Astrocyte (in vitro differentiated cells and primary cell): Measurements from ENCODE around the gene FOXJ1. TPM values are rescaled to one million over a fixed set of nuclear protein-coding genes. Genes with fewer than 3 reads are reported as not detected.

Experiments used
- DNase-seq: peaks from one replicate; pipeline ENCODE4 v3.0.0-alpha.2; 2010; ENCODE audit warnings: low read depth
- FAIRE-seq: peaks from 2 replicates; lab custom pipeline; 2011; peaks lifted over from hg19 to GRCh38; lab: Jason Lieb, UNC
- H2AFZ ChIP-seq: 2 replicates; pipeline ENCODE4 v1.6.0; 2012; ENCODE audit warnings: low read depth, low read length, inconsistent platforms
- H3K27ac ChIP-seq: 2 replicates; pipeline ENCODE4 v1.5.1; 2011; ENCODE audit warnings: low read depth, low read length, inconsistent platforms
- H3K27me3 ChIP-seq: 2 replicates; pipeline ENCODE4 v1.6.0; 2011; ENCODE audit warnings: low read length, inconsistent platforms; ENCODE audit not compliant: insufficient read depth
- H3K36me3 ChIP-seq: 2 replicates; pipeline ENCODE4 v1.5.1; 2011; ENCODE audit warnings: low read length, inconsistent platforms; ENCODE audit not compliant: insufficient read depth
- H3K4me1 ChIP-seq: 2 replicates; pipeline ENCODE4 v1.5.1; 2011; ENCODE audit warnings: low read length, inconsistent platforms; ENCODE audit not compliant: insufficient read depth
- H3K4me2 ChIP-seq: 2 replicates; pipeline ENCODE4 v1.6.0; 2012; ENCODE audit warnings: low read length, inconsistent platforms
- H3K4me3 ChIP-seq: 2 replicates; pipeline ENCODE4 v1.5.1; 2011; ENCODE audit warnings: low read depth, mild to moderate bottlenecking, low read length, inconsistent platforms; ENCODE audit not compliant: insufficient read depth
- H3K79me2 ChIP-seq: 2 replicates; pipeline ENCODE4 v1.6.0; 2012; ENCODE audit warnings: mild to moderate bottlenecking, low read length, inconsistent platforms; ENCODE audit not compliant: insufficient read depth
- H3K9ac ChIP-seq: 2 replicates; pipeline ENCODE4 v1.6.0; 2012; ENCODE audit warnings: mild to moderate bottlenecking, low read length, inconsistent platforms
- H3K9me3 ChIP-seq: 2 replicates; pipeline ENCODE4 v1.5.1; 2012; ENCODE audit warnings: low read depth, mild to moderate bottlenecking, low read length, inconsistent platforms; ENCODE audit not compliant: insufficient read depth
- H4K20me1 ChIP-seq: 2 replicates; pipeline ENCODE4 v1.6.0; 2012; ENCODE audit warnings: low read length, inconsistent platforms; ENCODE audit not compliant: insufficient read depth
- H3K27ac Mint-ChIP-seq: one replicate; pipeline ENCODE4 v1.8.0; 2021; ENCODE audit warnings: mild to moderate bottlenecking, mixed read lengths; ENCODE audit not compliant: unreplicated experiment
- H3K27me3 Mint-ChIP-seq: one replicate; pipeline ENCODE4 v1.8.0; 2021; ENCODE audit warnings: low read depth, mixed read lengths; ENCODE audit not compliant: unreplicated experiment
- H3K36me3 Mint-ChIP-seq: one replicate; pipeline ENCODE4 v1.8.0; 2021; ENCODE audit warnings: low read depth, mixed read lengths; ENCODE audit not compliant: unreplicated experiment
- H3K4me1 Mint-ChIP-seq: one replicate; pipeline ENCODE4 v1.8.0; 2021; ENCODE audit warnings: low read depth, mixed read lengths; ENCODE audit not compliant: unreplicated experiment
- H3K4me3 Mint-ChIP-seq: one replicate; pipeline ENCODE4 v1.8.0; 2021; ENCODE audit warnings: mild to moderate bottlenecking, moderate library complexity, mixed read lengths; ENCODE audit not compliant: unreplicated experiment
- H3K9me3 Mint-ChIP-seq: one replicate; pipeline ENCODE4 v1.8.0; 2021; ENCODE audit warnings: mild to moderate bottlenecking, mixed read lengths; ENCODE audit not compliant: unreplicated experiment
- CTCF ChIP-seq: IDR thresholded peaks from 2 replicates; pipeline ENCODE4 v1.5.1; 2011; ENCODE audit warnings: low read depth, mild to moderate bottlenecking, inconsistent platforms, low read length, moderate library complexity; ENCODE audit not compliant: insufficient read depth
- EZH2 ChIP-seq: IDR thresholded peaks from 2 replicates; pipeline ENCODE4 v1.6.1; 2012; ENCODE audit warnings: mild to moderate bottlenecking, low read length, inconsistent platforms; ENCODE audit not compliant: insufficient read depth
- microRNA-seq: library from miRNA; unstranded; fragments of <30 nt; microRNA quantifications from one replicate; pipeline ENCODE4 v1.2.0, GENCODE V29; 2020
- total RNA-seq: library from RNA; stranded (reverse); gene quantifications from 2 replicates; pipeline ENCODE4 v1.2.1, GENCODE V29; 2021

Gene FOXJ1
- total RNA-seq, 1 donor from 2014 or later: 0.48 TPM

DNA sequence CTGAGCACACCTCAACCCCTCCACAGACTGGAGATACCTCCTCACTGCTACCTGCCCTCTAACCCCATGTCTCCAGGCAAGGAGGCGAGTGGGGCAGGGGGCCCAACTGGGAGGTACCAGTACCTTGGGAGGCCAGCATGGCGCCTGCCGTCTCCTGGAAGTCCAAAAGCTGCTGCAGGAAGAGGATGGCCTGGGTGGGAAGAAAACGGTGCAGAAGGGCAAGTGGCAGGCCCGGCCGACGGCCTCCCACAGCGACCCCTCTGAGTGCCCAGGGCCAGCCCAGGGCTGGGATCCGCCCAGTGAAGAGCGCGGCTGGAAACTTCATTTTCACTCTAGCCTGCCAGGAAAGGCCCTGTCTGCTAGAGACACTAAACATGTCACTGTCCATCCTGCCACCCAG, 53.5 kb downstream of the FOXJ1 start:
- no peak overlapping the region for H3K4me3 ChIP-seq
- FAIRE-seq (no peak), DNase-seq (no peak)
- H3K27me3 ChIP-seq: no peaks in the 10 kb centered on the region
- no peaks in the 10 kb centered on the region for H3K4me1 ChIP-seq
- H3K36me3 Mint-ChIP-seq: peaks cover 14% of the 10 kb centered on the region
- TF ChIP-seq EZH2 (no peak), CTCF (no peak)
- H3K4me1 Mint-ChIP-seq: peaks cover 5% of the 10 kb centered on the region
- H3K79me2 ChIP-seq: no peaks in the 10 kb centered on the region
- no peak overlapping the region for H3K4me3 Mint-ChIP-seq
- H3K27ac Mint-ChIP-seq: no peak overlapping the region
- no peak overlapping the region for H3K9ac ChIP-seq
- no peaks in the 10 kb centered on the region for H3K27me3 Mint-ChIP-seq
- no peak overlapping the region for H3K27ac ChIP-seq
- H4K20me1 ChIP-seq: peaks cover 20% of the 10 kb centered on the region
- peaks cover 20% of the 10 kb centered on the region for H3K36me3 ChIP-seq
- no peak overlapping the region for H2AFZ ChIP-seq
- H3K9me3 Mint-ChIP-seq: no peaks in the 10 kb centered on the region
- H3K9me3 ChIP-seq: no peaks in the 10 kb centered on the region
- no peak overlapping the region for H3K4me2 ChIP-seq

DNA sequence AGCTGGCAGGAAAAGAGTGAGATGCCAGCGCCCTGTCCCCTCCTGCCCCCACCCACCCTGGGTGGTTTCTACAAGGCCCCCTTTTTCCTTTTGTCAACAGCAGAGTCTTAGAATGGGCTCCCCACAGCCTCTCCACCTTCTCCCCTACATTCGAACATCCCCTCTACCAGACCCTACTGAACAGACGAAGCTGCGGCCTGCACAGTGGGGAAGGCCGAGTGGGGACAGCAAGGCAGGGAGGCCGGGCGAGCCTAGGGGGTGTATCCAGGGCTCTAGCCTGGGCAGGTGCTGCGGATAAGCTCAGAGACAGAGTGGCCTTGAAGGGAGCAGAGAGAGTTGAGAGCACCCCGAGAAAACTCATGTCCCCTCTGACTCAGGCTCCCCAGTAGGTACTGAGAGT, 54.7 kb downstream of the FOXJ1 start:
- no peak overlapping the region for H3K4me3 ChIP-seq
- Mint-ChIP-seq H3K4me3 (no peak overlapping the region), H3K4me1 (peaks cover 11% of the 10 kb centered on the region), H3K36me3 (peaks cover 12% of the 10 kb centered on the region), H3K9me3 (no peaks in the 10 kb centered on the region), H3K27me3 (no peaks in the 10 kb centered on the region), H3K27ac (no peak overlapping the region)
- H3K27me3 ChIP-seq: no peaks in the 10 kb centered on the region
- FAIRE-seq: no peak
- H4K20me1 ChIP-seq: peaks cover 14% of the 10 kb centered on the region
- no peaks in the 10 kb centered on the region for H3K9me3 ChIP-seq
- no peak overlapping the region for H3K4me2 ChIP-seq
- H2AFZ ChIP-seq: no peak overlapping the region
- H3K9ac ChIP-seq: no peak overlapping the region
- no peak overlapping the region for H3K27ac ChIP-seq
- no peaks in the 10 kb centered on the region for H3K4me1 ChIP-seq
- H3K79me2 ChIP-seq: no peaks in the 10 kb centered on the region
- TF ChIP-seq CTCF (no peak), EZH2 (no peak)
- no peak for DNase-seq
- H3K36me3 ChIP-seq: peaks cover 20% of the 10 kb centered on the region

Small RNA genes within 50 kb of the gene (microRNA-seq; reads per million reads assigned to microRNA genes)
- 8.8 reads per million, percentile 32 among the genes with 10 or more reads in this experiment for gene MIR6868

Other genes with a start within 250 kb of the FOXJ1 start
- 15.4 and 20.1 TPM in 2 replicates for gene TRIM65, start 244.3 kb downstream of the FOXJ1 start, total RNA-seq
- 58.9 and 65.6 TPM in 2 replicates for gene MRPL38, start 236.4 kb downstream of the FOXJ1 start, total RNA-seq
- gene FBF1, start 200.2 kb downstream of the FOXJ1 start, total RNA-seq: 5.1 and 5.2 TPM in 2 replicates
- gene ACOX1, start 162.1 kb downstream of the FOXJ1 start, total RNA-seq: 56.8 and 61.3 TPM in 2 replicates
- 17.7 and 19.0 TPM in 2 replicates for gene TEN1, start 162.0 kb downstream of the FOXJ1 start, total RNA-seq
- gene CDK3, start 140.4 kb downstream of the FOXJ1 start, total RNA-seq: 5.0 and 7.5 TPM in 2 replicates
- gene EVPL, start 113.9 kb downstream of the FOXJ1 start, total RNA-seq: not detected in 2 replicates
- 74.3 and 75.3 TPM in 2 replicates for gene SRP68, start 68.7 kb downstream of the FOXJ1 start, total RNA-seq
- 0.36 TPM in 1 of 2 replicates, not detected in the other for gene GALR2, start 66.5 kb downstream of the FOXJ1 start, total RNA-seq
- gene ZACN, start 62.1 kb downstream of the FOXJ1 start, total RNA-seq: 0.23 TPM in 1 of 2 replicates, not detected in the other
- 145 and 154 TPM in 2 replicates for gene EXOC7, start 37.5 kb downstream of the FOXJ1 start, total RNA-seq
- 1.4 and 1.8 TPM in 2 replicates for gene RNF157, start 99.2 kb upstream of the FOXJ1 start, total RNA-seq
- 32.8 and 34.6 TPM in 2 replicates for gene UBALD2, start 124.1 kb upstream of the FOXJ1 start, total RNA-seq
- gene QRICH2, start 167.0 kb upstream of the FOXJ1 start, total RNA-seq: 2.5 and 3.8 TPM in 2 replicates
- gene PRPSAP1, start 212.7 kb upstream of the FOXJ1 start, total RNA-seq: 33.3 and 36.2 TPM in 2 replicates
- 34.8 TPM in 2 replicates for gene SPHK1, start 243.4 kb upstream of the FOXJ1 start, total RNA-seq